ENCODE results near the gene GC.

DNA sequence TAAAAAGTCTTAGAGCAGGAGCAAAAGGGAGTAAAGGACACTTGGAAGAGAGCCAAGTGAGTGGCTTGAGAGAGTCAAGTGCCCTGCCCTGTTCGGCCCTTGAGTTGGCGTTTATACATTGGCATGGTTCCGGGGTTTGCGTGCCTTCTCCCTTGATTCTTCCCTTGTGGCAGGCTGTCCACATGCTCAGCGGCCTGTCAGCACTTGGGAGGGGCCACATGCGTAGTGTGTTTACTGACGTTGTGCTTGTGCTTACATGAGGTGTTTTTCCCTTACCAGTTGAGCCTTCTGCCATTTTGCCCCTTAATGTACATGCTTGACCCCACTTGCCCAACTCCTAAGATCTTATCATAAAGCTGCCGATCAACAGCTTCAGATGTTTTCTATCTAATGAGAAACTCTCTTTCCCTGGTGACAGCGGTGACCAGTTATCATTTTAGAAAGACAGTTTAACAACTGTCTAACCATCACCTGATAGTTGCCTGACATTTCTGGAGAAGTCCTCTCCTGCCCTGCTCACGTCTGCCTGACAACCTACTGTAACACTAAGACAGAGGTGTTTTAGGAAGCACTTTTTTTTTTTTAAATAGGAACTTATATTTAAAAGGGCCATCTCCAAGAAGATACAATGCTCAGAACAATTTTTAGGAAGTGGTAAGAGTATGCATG is 49.5 kb upstream of the GC start:
- no peak for TF ChIP-seq POLR2A (IDR thresholded peaks at IDR 0.05)
- TF ChIP-seq, protein P1, sequence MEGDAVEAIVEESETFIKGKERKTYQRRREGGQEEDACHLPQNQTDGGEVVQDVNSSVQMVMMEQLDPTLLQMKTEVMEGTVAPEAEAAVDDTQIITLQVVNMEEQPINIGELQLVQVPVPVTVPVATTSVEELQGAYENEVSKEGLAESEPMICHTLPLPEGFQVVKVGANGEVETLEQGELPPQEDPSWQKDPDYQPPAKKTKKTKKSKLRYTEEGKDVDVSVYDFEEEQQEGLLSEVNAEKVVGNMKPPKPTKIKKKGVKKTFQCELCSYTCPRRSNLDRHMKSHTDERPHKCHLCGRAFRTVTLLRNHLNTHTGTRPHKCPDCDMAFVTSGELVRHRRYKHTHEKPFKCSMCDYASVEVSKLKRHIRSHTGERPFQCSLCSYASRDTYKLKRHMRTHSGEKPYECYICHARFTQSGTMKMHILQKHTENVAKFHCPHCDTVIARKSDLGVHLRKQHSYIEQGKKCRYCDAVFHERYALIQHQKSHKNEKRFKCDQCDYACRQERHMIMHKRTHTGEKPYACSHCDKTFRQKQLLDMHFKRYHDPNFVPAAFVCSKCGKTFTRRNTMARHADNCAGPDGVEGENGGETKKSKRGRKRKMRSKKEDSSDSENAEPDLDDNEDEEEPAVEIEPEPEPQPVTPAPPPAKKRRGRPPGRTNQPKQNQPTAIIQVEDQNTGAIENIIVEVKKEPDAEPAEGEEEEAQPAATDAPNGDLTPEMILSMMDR (IDR thresholded peaks at IDR 0.05) = no peak
